Heart left ventricle (tissue), 13 donors: ENCODE data around the gene SSBP3.

ENCODE experiments used
- CTCF ChIP-seq, 12 donors: fragments of 200-600 bp; sonication (generic) in 4 of 12; IDR thresholded peaks; one replicate each; pipeline versions ENCODE4 v1.5.0 to v1.8.0; 2018 to 2022; ENCODE audit warnings: antibody characterized with exemption in 12 of 12, mild to moderate bottlenecking in 5 of 12
- POLR2A ChIP-seq, 2 donors: fragments of 450-650 bp; IDR thresholded peaks; one replicate each; pipeline ENCODE4 v1.6.1; 2017; ENCODE audit warnings: antibody characterized with exemption in 2 of 2, mild to moderate bottlenecking in 2 of 2, moderate library complexity in 2 of 2
- donor health status: ischemic (EF 13 %, LVEDD 7.1; RV severe dilation, severe dysfunction).
- donor health status: DM: no; HTN: yes; CAD: no.
- donor health status: DM: no; HTN: no; CAD: no.
- donor health status: ischemic (EF 25% LVEDD 6.9; RV normal size, moderate dysfunction).
- donor health status: ischemic (EF 25% LVEDD 5.7; RV mildly dilated, moderate dysfunction).
- donor health status: ischemic (EF 35%, LVEDD 5.7; RV mildly dilated, moderate dysfunction).
- donor health status: nonischemic (EF 11% LVEDD 7.7; RV severe dilation, severe dysfunction).
- donor health status: DM: yes; HTN: yes; CAD: no.
- donor health status: PGD.
- donor health status: ischemic (EF 29% LVEDD 5.4; RV normal size, mild dysfunction).
- donor health status: nonischemic (EF 23%, LVEDD 6.1; RV moderate dilation, normal function).

- TF ChIP-seq CTCF (IDR thresholded peaks at IDR 0.05): no peak
- TF ChIP-seq POLR2A (IDR thresholded peaks at IDR 0.05): no peak
Measured at GRCh38 chr1:54311506-54311905, 94.7 kb downstream of the SSBP3 start.
